Measurements from ENCODE around the gene SLAIN1.

Gene SLAIN1

DNA sequence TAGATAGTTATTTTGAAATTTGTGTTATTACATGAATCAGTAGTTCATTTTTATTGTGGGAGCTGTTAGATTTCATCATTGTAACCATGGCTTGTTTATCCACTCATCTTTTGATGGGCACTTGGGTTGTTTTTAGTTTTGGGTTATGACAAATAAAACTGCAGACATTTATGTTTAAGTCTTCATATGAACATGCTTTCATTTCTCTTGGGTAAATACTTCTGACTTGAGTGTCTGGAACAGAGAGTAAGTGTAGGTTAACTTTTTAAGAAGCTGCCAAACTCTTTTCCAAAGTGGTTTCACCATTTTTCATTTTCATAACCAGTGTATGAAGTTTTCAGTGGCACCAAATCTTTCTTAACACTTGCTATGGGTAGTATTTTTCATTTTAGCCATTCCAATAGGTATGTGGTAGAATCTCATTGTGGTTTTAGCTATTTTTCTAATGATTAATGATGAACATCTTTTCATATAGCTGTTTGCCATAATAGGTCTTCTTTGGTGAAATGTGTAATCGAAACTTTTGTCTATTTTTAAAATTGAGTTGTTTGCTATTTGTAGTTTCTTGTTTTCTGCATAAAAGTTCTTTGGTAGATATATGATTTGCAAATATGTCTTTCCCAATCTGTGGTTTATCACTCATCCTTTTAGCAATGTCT is 17.9 kb downstream of the SLAIN1 start:
- peaks cover 11% of the 10 kb centered on the region; the same call in 1 of the 2 replicates for H3K36me3 ChIP-seq (ENCODE audit: insufficient read depth, low read length)
- H3K27me3 ChIP-seq (ENCODE audit: insufficient read depth, low read length) = no peaks in the 10 kb centered on the region
- 0 out of 2 replicates have a peak, but pooled peaks cover 6% of the 10 kb centered on the region for H3K9me3 ChIP-seq (ENCODE audit: insufficient read depth, low read depth, low read length)
- no peak overlapping the region; the same call in 1 of the 2 replicates for H3K27ac ChIP-seq (ENCODE audit: low read depth, low read length)
- 100% methylated on average over 1 of the region's 1 CpG for WGBS
- H3K4me3 ChIP-seq (ENCODE audit: low read length) = no peak overlapping the region
- no peak overlapping the region for H3K9ac ChIP-seq (ENCODE audit: low read depth, low read length)
- H3K4me1 ChIP-seq (ENCODE audit: insufficient read depth, low read length) = no peaks in the 10 kb centered on the region

GRCh38 chr13:77716692-77717091 is 19.2 kb downstream of the SLAIN1 start:
- WGBS = 100% methylated on average over 1 of the region's 2 CpGs
- Histone ChIP-seq H3K9ac (ENCODE audit: low read depth, low read length) (no peak overlapping the region), H3K4me1 (ENCODE audit: insufficient read depth, low read length) (no peaks in the 10 kb centered on the region), H3K4me3 (ENCODE audit: low read length) (no peak overlapping the region), H3K27me3 (ENCODE audit: insufficient read depth, low read length) (no peaks in the 10 kb centered on the region), H3K36me3 (ENCODE audit: insufficient read depth, low read length) (peaks cover 17% of the 10 kb centered on the region; the same call in 1 of the 2 replicates), H3K27ac (ENCODE audit: low read depth, low read length) (no peak overlapping the region), H3K9me3 (ENCODE audit: insufficient read depth, low read depth, low read length) (no peaks in the 10 kb centered on the region)

DNA sequence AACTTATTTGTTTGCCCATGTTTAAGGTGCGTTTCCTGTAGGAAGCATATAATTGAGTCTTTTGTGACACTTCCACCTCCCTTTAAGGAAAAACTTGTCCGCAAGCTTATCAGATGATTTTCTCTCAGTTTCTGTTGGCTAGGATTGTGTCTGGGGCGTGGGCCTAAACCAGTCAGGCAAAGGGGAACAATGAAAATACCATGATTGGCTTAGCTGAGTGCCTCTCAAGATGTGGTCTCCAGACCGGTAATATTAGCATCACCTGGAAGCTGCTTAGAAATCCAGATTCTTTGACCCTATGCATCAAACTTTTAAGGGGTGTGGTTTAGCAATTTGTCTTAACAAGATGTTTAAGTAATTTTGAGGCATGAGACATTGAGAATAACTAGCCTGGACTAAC is 20.0 kb downstream of the SLAIN1 start:
- H3K4me3 ChIP-seq (ENCODE audit: low read length) = no peak overlapping the region
- H3K9ac ChIP-seq (ENCODE audit: low read depth, low read length) = no peak overlapping the region
- 95% methylated on average over 4 of the region's 4 CpGs for WGBS
- peaks cover 24% of the 10 kb centered on the region for H3K36me3 ChIP-seq (ENCODE audit: insufficient read depth, low read length)
- no peaks in the 10 kb centered on the region for H3K27me3 ChIP-seq (ENCODE audit: insufficient read depth, low read length)
- no peak overlapping the region for H3K27ac ChIP-seq (ENCODE audit: low read depth, low read length)
- no peaks in the 10 kb centered on the region for H3K9me3 ChIP-seq (ENCODE audit: insufficient read depth, low read depth, low read length)
- H3K4me1 ChIP-seq (ENCODE audit: insufficient read depth, low read length) = no peaks in the 10 kb centered on the region

DNA sequence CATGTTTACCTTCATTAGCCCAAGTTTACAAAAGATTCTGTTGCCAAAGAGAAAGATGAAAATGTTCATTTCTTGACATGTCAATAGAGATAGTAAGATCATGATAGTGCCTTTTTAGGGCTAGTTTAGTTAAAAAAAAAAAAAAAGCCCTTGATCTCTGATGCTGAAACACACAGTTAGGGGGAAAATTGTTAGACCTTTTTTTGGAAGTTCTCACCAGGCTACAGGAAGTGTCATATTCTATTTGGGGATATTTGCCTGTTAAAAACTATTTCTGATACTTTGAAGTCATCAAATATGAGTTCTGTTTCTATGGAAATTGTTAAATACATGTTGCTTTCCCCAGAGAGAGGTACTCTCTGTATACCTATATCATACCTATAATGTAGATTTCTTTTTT is 21.6 kb downstream of the SLAIN1 start:
- H3K9ac ChIP-seq (ENCODE audit: low read depth, low read length) = no peak overlapping the region
- peaks cover 39% of the 10 kb centered on the region for H3K36me3 ChIP-seq (ENCODE audit: insufficient read depth, low read length)
- H3K27me3 ChIP-seq (ENCODE audit: insufficient read depth, low read length) = no peaks in the 10 kb centered on the region
- no peak overlapping the region for H3K4me3 ChIP-seq (ENCODE audit: low read length)
- no peaks in the 10 kb centered on the region for H3K9me3 ChIP-seq (ENCODE audit: insufficient read depth, low read depth, low read length)
- H3K4me1 ChIP-seq (ENCODE audit: insufficient read depth, low read length) = no peaks in the 10 kb centered on the region
- no peak overlapping the region for H3K27ac ChIP-seq (ENCODE audit: low read depth, low read length)

DNA sequence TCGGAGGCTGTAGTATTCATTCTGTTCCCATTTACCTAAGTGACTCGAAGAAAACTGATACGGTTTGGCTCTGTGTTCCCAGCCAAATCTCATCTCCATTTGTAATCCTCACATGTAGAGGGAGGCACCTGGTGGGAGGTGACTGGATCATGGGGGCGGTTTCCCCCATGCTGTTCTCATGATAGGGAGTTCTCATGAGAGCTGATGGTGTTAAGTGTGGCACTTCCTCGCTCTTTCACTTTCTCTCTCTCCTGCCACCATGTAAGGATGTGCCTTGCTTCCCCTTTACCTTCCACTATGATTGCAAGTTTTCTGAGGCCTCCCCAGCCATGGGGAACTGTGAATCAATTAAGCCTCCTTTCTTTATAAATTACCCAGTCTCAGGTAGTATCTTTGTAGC is 23.5 kb downstream of the SLAIN1 start:
- WGBS = 89% methylated on average over 4 of the region's 5 CpGs
- Histone ChIP-seq H3K4me3 (ENCODE audit: low read length) (no peak overlapping the region), H3K4me1 (ENCODE audit: insufficient read depth, low read length) (peaks cover 15% of the 10 kb centered on the region), H3K27me3 (ENCODE audit: insufficient read depth, low read length) (no peaks in the 10 kb centered on the region), H3K27ac (ENCODE audit: low read depth, low read length) (no peak overlapping the region), H3K9ac (ENCODE audit: low read depth, low read length) (no peak overlapping the region), H3K9me3 (ENCODE audit: insufficient read depth, low read depth, low read length) (no peaks in the 10 kb centered on the region), H3K36me3 (ENCODE audit: insufficient read depth, low read length) (peaks cover 55% of the 10 kb centered on the region)

DNA sequence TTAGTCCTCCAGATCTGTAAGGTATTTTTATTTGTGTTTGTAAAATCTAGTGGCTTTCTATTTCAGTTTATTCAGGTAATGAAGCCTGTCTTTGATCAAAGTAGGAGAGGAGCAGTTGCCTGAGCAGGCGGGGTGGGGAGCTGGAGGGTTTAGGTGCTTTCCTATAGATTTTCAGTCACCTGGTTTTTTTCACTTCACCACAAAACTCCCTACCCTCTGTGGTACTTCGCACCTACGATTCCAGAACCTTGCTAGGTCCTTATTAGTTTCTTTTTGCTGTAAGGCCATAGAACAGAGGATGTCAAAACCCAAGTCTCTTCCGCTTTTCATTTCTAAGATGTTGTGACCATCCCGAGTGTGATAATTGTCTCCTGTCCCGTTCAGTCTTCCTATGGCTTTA is 26.6 kb downstream of the SLAIN1 start:
- Histone ChIP-seq H3K9me3 (ENCODE audit: insufficient read depth, low read depth, low read length) (no peaks in the 10 kb centered on the region), H3K4me1 (ENCODE audit: insufficient read depth, low read length) (peaks cover 19% of the 10 kb centered on the region), H3K36me3 (ENCODE audit: insufficient read depth, low read length) (peaks cover 73% of the 10 kb centered on the region), H3K27me3 (ENCODE audit: insufficient read depth, low read length) (no peaks in the 10 kb centered on the region), H3K4me3 (ENCODE audit: low read length) (no peak overlapping the region), H3K27ac (ENCODE audit: low read depth, low read length) (no peak overlapping the region), H3K9ac (ENCODE audit: low read depth, low read length) (no peak overlapping the region)
- 95% methylated on average over 6 of the region's 6 CpGs for WGBS

GRCh38 chr13:77725071-77725470 is 27.6 kb downstream of the SLAIN1 start:
- Histone ChIP-seq H3K27ac (ENCODE audit: low read depth, low read length) (no peak overlapping the region), H3K9ac (ENCODE audit: low read depth, low read length) (no peak overlapping the region)
- WGBS = 100% methylated on average over 1 of the region's 1 CpG

DNA sequence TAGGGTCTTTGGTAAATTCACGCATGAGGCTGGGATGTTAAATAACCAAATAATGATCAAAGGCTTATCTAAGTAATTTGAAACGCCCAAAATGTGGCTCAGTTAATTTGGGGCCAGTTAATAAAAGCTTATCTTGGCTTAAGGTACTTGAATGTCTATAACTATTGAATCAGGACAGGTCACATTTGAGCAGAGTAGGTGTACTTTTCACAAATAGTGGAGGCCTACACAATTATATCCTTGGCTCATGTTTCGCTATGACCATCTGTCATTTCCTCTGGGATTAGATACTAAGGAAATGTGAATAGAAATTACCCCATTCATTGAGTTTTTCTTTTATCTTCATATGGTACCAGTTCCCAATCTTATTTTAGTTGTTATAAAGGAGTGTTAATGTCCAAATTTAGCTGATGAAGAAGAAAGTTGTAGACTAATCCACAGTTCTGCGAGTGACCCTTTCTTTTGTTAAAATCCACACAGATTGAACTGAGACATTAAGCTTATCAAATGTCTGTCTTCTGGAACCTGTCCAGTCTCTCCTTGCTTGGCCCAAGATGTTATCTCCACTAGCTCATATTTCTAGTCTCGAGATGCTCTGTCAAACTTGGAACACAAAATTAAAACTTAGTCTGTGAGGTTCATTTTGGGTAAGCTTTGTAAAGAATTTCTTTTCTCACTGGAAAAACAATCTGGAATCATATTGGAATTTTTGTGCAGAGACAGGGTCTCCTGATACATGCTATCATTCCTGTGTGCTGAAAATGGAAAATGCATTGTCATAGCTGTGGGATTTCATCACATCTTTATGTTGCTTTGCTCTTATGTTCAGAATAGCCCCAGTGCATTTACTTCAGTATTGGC is 31.0 kb downstream of the SLAIN1 start:
- Histone ChIP-seq H3K27ac (ENCODE audit: low read depth, low read length) (no peak overlapping the region), H3K36me3 (ENCODE audit: insufficient read depth, low read length) (peaks cover 44% of the 10 kb centered on the region), H3K9me3 (ENCODE audit: insufficient read depth, low read depth, low read length) (no peaks in the 10 kb centered on the region), H3K27me3 (ENCODE audit: insufficient read depth, low read length) (no peaks in the 10 kb centered on the region), H3K9ac (ENCODE audit: low read depth, low read length) (no peak overlapping the region), H3K4me3 (ENCODE audit: low read length) (no peak overlapping the region), H3K4me1 (ENCODE audit: insufficient read depth, low read length) (peaks cover 20% of the 10 kb centered on the region)
- 94% methylated on average over 5 of the region's 5 CpGs for WGBS

More at GRCh38 chr13:77725071-77725470, 27.6 kb downstream of the SLAIN1 start:
- H3K9me3 ChIP-seq (ENCODE audit: insufficient read depth, low read depth, low read length) = no peaks in the 10 kb centered on the region
- H3K36me3 ChIP-seq (ENCODE audit: insufficient read depth, low read length) = peaks cover 65% of the 10 kb centered on the region
- H3K27me3 ChIP-seq (ENCODE audit: insufficient read depth, low read length) = no peaks in the 10 kb centered on the region
- no peak overlapping the region for H3K4me3 ChIP-seq (ENCODE audit: low read length)
- peaks cover 20% of the 10 kb centered on the region for H3K4me1 ChIP-seq (ENCODE audit: insufficient read depth, low read length)

DNA sequence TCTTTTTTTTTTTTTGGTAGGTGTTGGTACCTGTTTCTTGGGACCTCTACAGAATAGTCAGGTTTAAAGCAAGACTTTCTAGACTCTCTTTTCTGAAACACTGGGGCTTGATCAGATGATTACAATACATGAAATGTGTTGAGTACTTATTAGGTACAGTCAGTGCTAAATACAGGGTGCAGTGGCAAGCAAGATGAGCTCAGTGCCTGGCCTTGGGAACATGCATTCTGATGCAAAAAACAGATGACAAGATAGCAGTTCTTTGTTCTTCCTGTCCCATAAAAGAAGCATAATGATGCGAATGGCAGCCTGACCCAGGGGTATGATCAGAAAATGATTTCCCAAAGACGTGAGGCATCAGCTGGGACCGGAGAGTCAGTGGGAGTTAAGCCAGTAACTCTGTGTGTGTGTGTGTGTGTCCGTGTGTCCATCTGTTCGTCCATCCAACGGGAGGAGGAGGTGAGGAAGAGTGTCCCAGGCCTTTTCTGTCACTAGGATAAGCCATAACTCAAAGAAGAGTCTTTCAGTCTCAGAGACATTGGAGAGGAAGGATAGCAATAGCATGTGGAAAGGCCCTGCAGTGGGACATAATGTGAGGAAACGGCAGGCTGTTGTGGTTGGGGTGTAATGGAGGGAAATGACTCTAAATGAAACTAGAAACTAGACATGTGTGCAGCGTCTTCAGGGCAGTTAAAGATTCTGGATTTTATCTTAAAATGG is 32.2 kb downstream of the SLAIN1 start:
- Histone ChIP-seq H3K9me3 (ENCODE audit: insufficient read depth, low read depth, low read length) (no peaks in the 10 kb centered on the region), H3K4me1 (ENCODE audit: insufficient read depth, low read length) (peaks cover 21% of the 10 kb centered on the region), H3K9ac (ENCODE audit: low read depth, low read length) (no peak overlapping the region), H3K27ac (ENCODE audit: low read depth, low read length) (no peak overlapping the region), H3K4me3 (ENCODE audit: low read length) (no peak overlapping the region), H3K36me3 (ENCODE audit: insufficient read depth, low read length) (peaks cover 35% of the 10 kb centered on the region), H3K27me3 (ENCODE audit: insufficient read depth, low read length) (no peaks in the 10 kb centered on the region)
- WGBS = 88% methylated on average over 8 of the region's 8 CpGs

- peaks cover 12% of the 10 kb centered on the region; the same call in 1 of the 2 replicates for H3K4me1 ChIP-seq (ENCODE audit: insufficient read depth, low read length)
- no peak overlapping the region for H3K27ac ChIP-seq (ENCODE audit: low read depth, low read length)
- no peaks in the 10 kb centered on the region for H3K9me3 ChIP-seq (ENCODE audit: insufficient read depth, low read depth, low read length)
- no peaks in the 10 kb centered on the region for H3K27me3 ChIP-seq (ENCODE audit: insufficient read depth, low read length)
- WGBS = 97% methylated on average over 1 of the region's 1 CpG
- H3K36me3 ChIP-seq (ENCODE audit: insufficient read depth, low read length) = peaks cover 29% of the 10 kb centered on the region
- H3K4me3 ChIP-seq (ENCODE audit: low read length) = no peak overlapping the region
- H3K9ac ChIP-seq (ENCODE audit: low read depth, low read length) = no peak overlapping the region
Measured at GRCh38 chr13:77730572-77730971, 33.1 kb downstream of the SLAIN1 start.

GRCh38 chr13:77732287-77732686 is 34.8 kb downstream of the SLAIN1 start:
- Histone ChIP-seq H3K27ac (ENCODE audit: low read depth, low read length) (no peak overlapping the region), H3K9me3 (ENCODE audit: insufficient read depth, low read depth, low read length) (no peaks in the 10 kb centered on the region), H3K36me3 (ENCODE audit: insufficient read depth, low read length) (peaks cover 19% of the 10 kb centered on the region; the same call in 1 of the 2 replicates), H3K9ac (ENCODE audit: low read depth, low read length) (no peak overlapping the region), H3K4me1 (ENCODE audit: insufficient read depth, low read length) (peaks cover 9% of the 10 kb centered on the region; the same call in 1 of the 2 replicates), H3K4me3 (ENCODE audit: low read length) (no peak overlapping the region), H3K27me3 (ENCODE audit: insufficient read depth, low read length) (no peaks in the 10 kb centered on the region)
- WGBS = 86% methylated on average over 1 of the region's 2 CpGs
